Measurements from ENCODE around the gene DET1. TPM values are rescaled to one million over a fixed set of nuclear protein-coding genes. Genes with fewer than 3 reads are reported as not detected.
"Not testable (repeated sequence)": the region's sequence is repeated elsewhere in the genome, so short reads cannot be mapped to it uniquely, and the experiment has no call there.

The DET1 gene
- total RNA-seq, 1 experiment from 2014 or later, result 6.6 TPM

DNA sequence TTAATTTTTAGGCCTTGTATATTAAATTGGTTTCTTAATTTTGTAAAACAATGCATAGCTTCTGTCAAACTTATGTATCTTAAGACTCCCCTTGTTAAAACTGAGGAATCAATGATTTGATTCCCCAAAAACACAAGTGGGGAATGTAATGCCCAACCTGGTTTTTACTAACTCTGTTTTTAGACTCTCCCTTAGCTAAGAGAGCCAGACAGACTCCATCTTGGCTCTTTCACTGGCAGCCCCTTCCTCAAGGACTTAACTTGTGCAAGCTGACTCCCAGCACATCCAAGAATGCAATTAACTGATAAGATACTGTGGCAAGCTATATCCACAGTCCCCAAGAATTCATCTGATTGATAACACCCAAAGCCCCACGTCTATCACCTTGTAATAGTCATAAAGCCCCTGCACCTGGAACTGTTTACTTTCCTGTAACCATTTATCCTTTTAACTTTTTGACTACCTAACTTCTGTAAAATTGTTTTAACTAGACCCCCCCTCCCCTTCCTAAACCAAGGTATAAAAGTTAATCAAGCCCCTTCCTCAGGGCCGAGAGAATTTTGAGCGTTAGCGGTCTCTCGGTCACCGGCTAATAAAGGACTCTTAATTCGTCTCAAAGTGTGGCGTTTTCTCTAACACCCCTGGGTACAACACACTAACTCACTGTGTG is 768 bp downstream of the DET1 start:
- H3K23me2 ChIP-seq (ENCODE audit: insufficient read length, low read depth, low read length, poor library complexity, severe bottlenecking); H4K8ac ChIP-seq (replicated peaks; ENCODE audit: insufficient read length, low read depth, low read length); H3K27me3 Mint-ChIP-seq (ENCODE audit: low read depth); H4K20me1 ChIP-seq (ENCODE audit: control insufficient read depth, insufficient read depth, insufficient read length); H3K27me3 ChIP-seq (ENCODE audit: insufficient read depth, low read length); H4K5ac ChIP-seq (ENCODE audit: insufficient read length, low read depth, low read length); H2BK12ac ChIP-seq (ENCODE audit: insufficient read length, low read depth, low read length); H3K79me2 ChIP-seq (ENCODE audit: insufficient read depth, low read length); H3K14ac ChIP-seq (ENCODE audit: insufficient read depth, low read length); H2BK20ac ChIP-seq (ENCODE audit: low read depth, low read length, poor library complexity, severe bottlenecking); H2AK5ac ChIP-seq (ENCODE audit: insufficient read length, low read length); H3K56ac ChIP-seq (ENCODE audit: insufficient read length, low read depth, low read length); H3K9me3 Mint-ChIP-seq; H3K23ac ChIP-seq (ENCODE audit: insufficient read length, low read depth, low read length); H3K9me3 ChIP-seq (ENCODE audit: control insufficient read depth, low read depth, low read length); H3K4me1 ChIP-seq (ENCODE audit: insufficient read depth, low read length); H2BK120ac ChIP-seq (ENCODE audit: low read depth, low read length, poor library complexity, severe bottlenecking); H3K4ac ChIP-seq (ENCODE audit: low read depth, low read length); H2BK15ac ChIP-seq (ENCODE audit: low read depth, low read length); H4K91ac ChIP-seq (ENCODE audit: insufficient read length, low read depth, low read length); H3K79me1 ChIP-seq (ENCODE audit: insufficient read depth, low read depth, low read length, poor library complexity, severe bottlenecking); H2BK5ac ChIP-seq (ENCODE audit: insufficient read length, low read length); H3K36me3 Mint-ChIP-seq (ENCODE audit: insufficient read depth in 1 of 3, low read depth in 3 of 3); DNase-seq: not testable (repeated sequence)
- Histone ChIP-seq H3K18ac (ENCODE audit: insufficient read length, low read depth, low read length) (peak overlapping the region; percentile 85), H3K9ac (ENCODE audit: extremely low read depth, insufficient read length, low read length) (peak overlapping the region; percentile 91), H3T11ph (ENCODE audit: low read length) (peak overlapping the region; percentile 8), H3K4me2 (ENCODE audit: insufficient read depth, insufficient read length, low read length) (peak overlapping the region; percentile 93), H2AFZ (ENCODE audit: low read length) (peak overlapping the region; percentile 80), H3K27ac (ENCODE audit: insufficient read length, low read depth, low read length) (peak overlapping the region; percentile 87)
- WGBS (ENCODE audit: extremely low coverage, insufficient read length, low lambda C conversion rate), result no CpG with 5 or more reads among the region's 8 CpGs
- H3K4me1 Mint-ChIP-seq, result peaks cover 28 to 33% of the 10 kb centered on the region in 2 experiments
- H3K4me3 Mint-ChIP-seq, result peak overlapping the region; percentile 81 to 90
- H3K27ac Mint-ChIP-seq, result peak overlapping the region; percentile 95 to 96 (median 96)

All from H9 (cell line).